Uterus (tissue), 4 donors: ENCODE measurements around the gene NKX2-1. TPM values are rescaled to one million over a fixed set of nuclear protein-coding genes. Genes with fewer than 3 reads are reported as not detected.

Source experiments
- DNase-seq, 2 donors: peaks; one replicate each; pipeline ENCODE4 v3.0.0-alpha.2; 2019 to 2020
- H3K27ac ChIP-seq, 2 donors: fragments of 200-600 bp; sonication (generic); 1 replicate in 1 of 2; 2 replicates in 1 of 2; pipeline ENCODE4 v1.5.1; 2016 to 2018
- H3K27me3 ChIP-seq, 2 donors: fragments of 200-600 bp; sonication (generic); one replicate each; pipeline ENCODE4 v1.5.1; 2018 to 2019; ENCODE audit warnings: control low read depth in 1 of 2
- H3K36me3 ChIP-seq, 2 donors: fragments of 200-600 bp; sonication (generic); one replicate each; pipeline ENCODE4 v1.5.1; 2019; ENCODE audit warnings: control low read depth in 1 of 2
- H3K4me1 ChIP-seq, 2 donors: fragments of 200-600 bp; sonication (generic); one replicate each; pipeline ENCODE4 v1.5.1; 2018 to 2019; ENCODE audit warnings: control low read depth in 1 of 2
- H3K4me3 ChIP-seq, 2 donors: fragments of 200-600 bp; sonication (generic); 1 replicate in 1 of 2; 2 replicates in 1 of 2; pipeline ENCODE4 v1.5.1; 2018 to 2019; ENCODE audit warnings: mild to moderate bottlenecking in 1 of 2
- H3K9me3 ChIP-seq, 2 donors: fragments of 200-600 bp; sonication (generic); one replicate each; pipeline ENCODE4 v1.5.1; 2019; ENCODE audit warnings: control low read depth in 1 of 2
- CTCF ChIP-seq, 4 experiments: fragments of 200-600 bp in 2 of 4; fragments of 450-650 bp in 2 of 4; sonication (generic) in 2 of 4; IDR thresholded peaks; one replicate each; pipeline ENCODE4 v1.5.1; 2016 to 2019; ENCODE audit warnings: antibody characterized with exemption in 4 of 4, mild to moderate bottlenecking in 2 of 4, moderate library complexity in 1 of 4
- POLR2A ChIP-seq, 2 donors: fragments of 450-650 bp; IDR thresholded peaks; one replicate each; pipeline ENCODE4 v1.6.1; 2016; ENCODE audit warnings: antibody characterized with exemption in 2 of 2, mild to moderate bottlenecking in 1 of 2, moderate library complexity in 1 of 2
- intact Hi-C: fragments of 100-400 bp; cut with DNase I; formaldehyde crosslinking; loops from one replicate; pipeline ENCODE4 v1.15.1; 2023; ENCODE audit warnings: low total_unique reads
- total RNA-seq, 4 donors: library from RNA; depleted of rRNA in 3 of 4; stranded (reverse); fragments of >200 nt in 3 of 4; gene quantifications; one replicate each; pipeline versions ENCODE4 v1.1.0 to v1.2.4, GENCODE V29; 2014 to 2023
- donor health status: DM: yes; HTN: yes; CAD: no.

The NKX2-1 gene
- total RNA-seq, 4 donors from 2014 or later, result not detected

- TF ChIP-seq CTCF (IDR thresholded peaks at IDR 0.05) (no peak), POLR2A (IDR thresholded peaks at IDR 0.05) (no peak)
- peaks cover 3 to 63% of the 10 kb centered on the region in 2 donors for H3K27me3 ChIP-seq
- no peak overlapping the region for H3K27ac ChIP-seq
- H3K9me3 ChIP-seq, result no peaks in the 10 kb centered on the region
- DNase-seq, result no peak
- H3K4me3 ChIP-seq, result no peak overlapping the region
- H3K36me3 ChIP-seq, result no peaks in the 10 kb centered on the region
- H3K4me1 ChIP-seq, result peaks cover 0 to 14% of the 10 kb centered on the region in 2 donors
- intact Hi-C loops, result no loop called here
Measured at GRCh38 chr14:36521598-36522345, 1.7 kb upstream of the NKX2-1 start.

GRCh38 chr14:36520601-36521525 lies 831 bp upstream of the NKX2-1 start:
- H3K4me3 ChIP-seq, result no peak overlapping the region
- H3K4me1 ChIP-seq, result peaks cover 0 to 14% of the 10 kb centered on the region in 2 donors
- H3K27me3 ChIP-seq, result peaks cover 3 to 55% of the 10 kb centered on the region in 2 donors
- intact Hi-C loops, result no loop called here
- H3K9me3 ChIP-seq, result no peaks in the 10 kb centered on the region
- DNase-seq, result no peak
- TF ChIP-seq POLR2A (IDR thresholded peaks at IDR 0.05), result no peak
- no peak for TF ChIP-seq CTCF (IDR thresholded peaks at IDR 0.05)
- no peak overlapping the region for H3K27ac ChIP-seq
- no peaks in the 10 kb centered on the region for H3K36me3 ChIP-seq

GRCh38 chr14:36518586-36519430 lies 1.2 kb downstream of the NKX2-1 start:
- Histone ChIP-seq H3K36me3 (no peaks in the 10 kb centered on the region), H3K27me3 (peaks cover 8 to 54% of the 10 kb centered on the region in 2 donors), H3K4me1 (peaks cover 0 to 10% of the 10 kb centered on the region in 2 donors), H3K4me3 (no peak overlapping the region), H3K9me3 (no peaks in the 10 kb centered on the region), H3K27ac (no peak overlapping the region)
- intact Hi-C loops, result no loop called here
- DNase-seq, result no peak
- TF ChIP-seq CTCF (IDR thresholded peaks at IDR 0.05), result no peak
- TF ChIP-seq POLR2A (IDR thresholded peaks at IDR 0.05), result no peak

GRCh38 chr14:36518031-36518585 lies 1.9 kb downstream of the NKX2-1 start:
- Histone ChIP-seq H3K9me3 (no peaks in the 10 kb centered on the region), H3K27ac (no peak overlapping the region), H3K36me3 (no peaks in the 10 kb centered on the region), H3K4me3 (no peak overlapping the region), H3K27me3 (peaks cover 8 to 58% of the 10 kb centered on the region in 2 donors), H3K4me1 (peaks cover 0 to 10% of the 10 kb centered on the region in 2 donors)
- DNase-seq, result no peak
- intact Hi-C loops, result no loop called here
- no peak for TF ChIP-seq POLR2A (IDR thresholded peaks at IDR 0.05)
- TF ChIP-seq CTCF (IDR thresholded peaks at IDR 0.05), result no peak
